Measurements from ENCODE around the gene CPZ.

DNA sequence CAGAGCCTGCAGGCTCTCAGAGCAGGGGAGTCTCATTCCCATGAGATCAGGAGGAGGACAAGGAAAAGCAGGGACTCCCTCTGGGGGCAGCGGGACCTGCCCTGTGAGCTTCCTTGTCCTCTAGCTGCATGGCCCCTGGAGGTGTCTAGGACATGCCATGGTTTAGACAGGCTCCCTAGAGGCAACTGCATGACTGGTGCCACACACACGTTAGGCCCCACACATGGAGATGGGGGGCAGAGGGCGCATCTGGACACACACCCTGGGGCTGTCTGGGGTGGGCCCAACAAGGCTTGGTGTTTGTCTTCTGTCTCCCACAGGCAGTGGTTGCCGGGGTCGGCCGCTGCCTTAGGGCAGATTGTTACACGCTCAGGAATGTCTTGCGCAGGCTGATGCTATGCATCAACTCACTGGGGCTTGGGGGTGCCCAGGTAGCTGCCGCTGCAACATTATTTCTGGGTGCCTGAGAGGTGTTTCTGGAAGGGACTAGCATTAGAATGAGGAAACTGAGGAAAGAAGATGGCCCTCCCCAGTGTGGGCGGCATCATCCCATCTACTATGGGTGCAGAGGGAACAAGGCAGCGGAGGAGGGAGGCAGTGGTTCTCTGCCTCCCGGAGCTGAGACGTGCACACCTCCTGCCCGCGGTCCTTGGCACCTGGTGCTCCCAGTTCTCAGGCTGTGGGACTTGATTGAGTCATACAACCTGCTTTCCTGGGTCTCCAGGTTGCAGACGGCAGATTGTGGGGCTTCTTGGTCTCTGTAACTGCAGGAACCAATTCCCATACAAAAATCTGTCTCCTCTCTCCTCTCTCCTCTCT, 44.4 kb upstream of the CPZ start:
- TF ChIP-seq CTCF (IDR thresholded peaks at IDR 0.05) (no peak), POLR2AphosphoS5 (IDR thresholded peaks at IDR 0.05) (no peak), POLR2A (IDR thresholded peaks at IDR 0.05) (no peak)

Data from breast epithelium (tissue), 3 donors.